K562 (cell line): ENCODE results near the gene PDCD7. TPM values are rescaled to one million over a fixed set of nuclear protein-coding genes. Genes with fewer than 3 reads are reported as not detected.

Source experiments
- ATAC-seq: fragments of 200-7000 bp; cut with Tn5 transposase; 3 replicates; pipeline ENCODE4 v1.9.1; 2020; ENCODE audit warnings: moderate library complexity
- BruUV-seq: library from RNA; stranded (reverse); fragments of 400-500 nt; replicated peaks from 2 replicates; lab custom pipeline; 2021; lab: Mats Ljungman, UMichigan
- CTCF ChIA-PET: fragments of 300-600 bp; formaldehyde crosslinking; extraction: SDS; loops from one replicate; lab custom pipeline; 2021; ENCODE audit warnings: low intra/inter-chr PET ratio; lab: Yijun Ruan, JAX
- POLR2A ChIA-PET: fragments of 300-600, 350-650 bp; sonication (Branson Sonifier 250); formaldehyde crosslinking; extraction: SDS; loops from one replicate; lab custom pipeline; 2021; ENCODE audit warnings: antibody characterized with exemption, inconsistent platforms; lab: Yijun Ruan, JAX
- DNase-seq, 4 experiments: peaks; one replicate each; pipeline versions ENCODE4 v3.0.0 to v3.0.0-alpha.2; 2011 to 2018; ENCODE audit warnings: low spot score in 3 of 4, mixed read lengths in 3 of 4; ENCODE audit errors: extremely low read depth in 1 of 4
- FAIRE-seq: peaks from 2 replicates; lab custom pipeline; 2011; peaks lifted over from hg19 to GRCh38; lab: Jason Lieb, UNC
- H2AFZ ChIP-seq: 2 replicates; pipeline ENCODE4 v1.6.0; 2011; ENCODE audit warnings: low read depth, low read length, control low read depth, inconsistent platforms
- H3K27ac ChIP-seq: fragments of 200-600 bp; 3 replicates; pipeline ENCODE4 v1.8.0; 2011; ENCODE audit warnings: low read depth, mild to moderate bottlenecking, control low read depth, inconsistent platforms, low read length, moderate library complexity, mixed read lengths; ENCODE audit errors: extremely low read depth
- H3K27me3 ChIP-seq, 2 experiments: fragments of 300-600 bp in 1 of 2; 2 replicates in 1 of 2; 3 replicates in 1 of 2; pipeline versions ENCODE4 v1.6.0 to v1.8.0; 2011; ENCODE audit warnings: inconsistent platforms in 2 of 2, low read length in 2 of 2, mild to moderate bottlenecking in 1 of 2, mixed read lengths in 1 of 2, moderate library complexity in 1 of 2; ENCODE audit not compliant: control insufficient read depth in 2 of 2, insufficient read depth in 2 of 2
- H3K36me3 ChIP-seq: fragments of 300-600 bp; 3 replicates; pipeline ENCODE4 v1.8.0; 2011; ENCODE audit warnings: mild to moderate bottlenecking, low read length, inconsistent platforms; ENCODE audit not compliant: control insufficient read depth, insufficient read depth
- H3K4me1 ChIP-seq, 2 experiments: fragments of 200-600 bp in 1 of 2; replicated peaks in 1 of 2; 2 replicates in 1 of 2; 3 replicates in 1 of 2; pipeline versions ENCODE4 v1.5.1 to v1.8.0; 2011; ENCODE audit warnings: inconsistent platforms in 2 of 2, low read length in 2 of 2, mild to moderate bottlenecking in 1 of 2, mixed read lengths in 1 of 2, moderate library complexity in 1 of 2; ENCODE audit not compliant: control insufficient read depth in 2 of 2, insufficient read depth in 2 of 2
- H3K4me2 ChIP-seq: 2 replicates; pipeline ENCODE4 v1.6.1; 2011; ENCODE audit warnings: low read length, control low read depth, inconsistent platforms, mixed read lengths; ENCODE audit not compliant: insufficient read depth
- H3K4me3 ChIP-seq: fragments of 200-600 bp; sonication (generic), shearing (Covaris generic); 2 replicates; pipeline ENCODE4 v1.5.1; 2016; ENCODE audit warnings: control low read depth, inconsistent platforms
- H3K79me2 ChIP-seq: fragments of 200-600 bp; 3 replicates; pipeline ENCODE4 v1.8.0; 2011; ENCODE audit warnings: low read length, inconsistent platforms; ENCODE audit not compliant: control insufficient read depth, insufficient read depth
- H3K9ac ChIP-seq, 2 experiments: 2 replicates each; pipeline versions ENCODE4 v1.6.0 to v1.6.1; 2011; ENCODE audit warnings: low read depth in 2 of 2, low read length in 2 of 2, control low read depth in 1 of 2, inconsistent platforms in 1 of 2, mild to moderate bottlenecking in 1 of 2, mixed read lengths in 1 of 2; ENCODE audit not compliant: insufficient read depth in 1 of 2
- H3K9me1 ChIP-seq: one replicate; pipeline ENCODE4 v1.6.0; 2011; ENCODE audit warnings: inconsistent platforms, mild to moderate bottlenecking, low read length, moderate library complexity; ENCODE audit not compliant: control insufficient read depth, insufficient read depth
- H3K9me3 ChIP-seq: replicated peaks from 2 replicates; pipeline ENCODE4 v1.5.1; 2011; ENCODE audit warnings: low read depth, low read length, inconsistent platforms; ENCODE audit not compliant: control insufficient read depth, insufficient read depth
- H4K20me1 ChIP-seq: replicated peaks from 2 replicates; pipeline ENCODE4 v1.6.1; 2011; ENCODE audit warnings: low read length, inconsistent platforms, mixed read lengths; ENCODE audit not compliant: control insufficient read depth, insufficient read depth
- AFF4 ChIP-seq: sonication (generic); formaldehyde crosslinking; IDR thresholded peaks from 2 replicates; pipeline ENCODE4 v1.8.0; 2023; ENCODE audit warnings: mild to moderate bottlenecking, missing genetic modification reagents
- CBX1 ChIP-seq: sonication (generic); IDR thresholded peaks from 2 replicates; pipeline ENCODE4 v1.6.1; 2016; ENCODE audit warnings: antibody characterized with exemption, low read depth, mild to moderate bottlenecking
- ELF1 ChIP-seq: fragments of 200-800 bp; sonication (Bioruptor generic); IDR thresholded peaks from 2 replicates; pipeline ENCODE4 v1.6.1; 2016; ENCODE audit warnings: missing genetic modification characterization, missing compliant biosample characterization
- ETV6 ChIP-seq, 3 experiments: fragments of 150-350 bp in 1 of 3; sonication (generic) in 1 of 3; formaldehyde crosslinking in 1 of 3; IDR thresholded peaks; 2 replicates each; pipeline versions ENCODE4 v1.6.1 to v1.8.0; 2014 to 2022; ENCODE audit warnings: borderline replicate concordance in 2 of 3, low read depth in 2 of 3, antibody characterized with exemption in 1 of 3, low read length in 1 of 3, mild to moderate bottlenecking in 1 of 3, missing genetic modification reagents in 1 of 3
- KAT7 ChIP-seq: sonication (generic); formaldehyde crosslinking; IDR thresholded peaks from 2 replicates; pipeline ENCODE4 v1.8.0; 2022; ENCODE audit warnings: missing genetic modification reagents, mild to moderate bottlenecking, borderline replicate concordance
- RB1 ChIP-seq: fragments of 450-650 bp; IDR thresholded peaks from 2 replicates; pipeline ENCODE4 v1.6.1; 2017; ENCODE audit warnings: low read depth, mild to moderate bottlenecking
- SNIP1 ChIP-seq: fragments of 450-650 bp; IDR thresholded peaks from 2 replicates; pipeline ENCODE4 v1.7.1; 2017; ENCODE audit warnings: low read depth, mild to moderate bottlenecking
- SRSF7 ChIP-seq: fragments of 200-400 bp; formaldehyde crosslinking; optimal IDR thresholded peaks from 2 replicates; pipeline ENCODE3; 2017; ENCODE audit warnings: mild to moderate bottlenecking, low read depth, low read length
- THAP12 ChIP-seq: fragments of 250-450 bp; sonication (Bioruptor Pico); IDR thresholded peaks from 2 replicates; pipeline ENCODE4 v1.9.0; 2021; ENCODE audit warnings: mild to moderate bottlenecking, inconsistent platforms
- ZNF175 ChIP-seq: fragments of 200-800 bp; sonication (Bioruptor generic); IDR thresholded peaks from 2 replicates; pipeline ENCODE4 v1.6.1; 2016; ENCODE audit warnings: low read depth, mild to moderate bottlenecking, missing genetic modification characterization, missing compliant biosample characterization
- ZNF668 ChIP-seq: fragments of 250-450 bp; sonication (Bioruptor Pico); IDR thresholded peaks from 2 replicates; pipeline ENCODE4 v1.8.0; 2022; ENCODE audit warnings: mild to moderate bottlenecking, inconsistent platforms
- WGBS: fragments of 100-300 bp; shearing (Covaris generic); methylation state at CpG from one replicate; pipeline ENCODE4 v1.1.6; 2016; ENCODE audit warnings: low coverage, mixed read lengths; ENCODE audit not compliant: insufficient coverage; ENCODE audit errors: missing lambda C conversion rate; 5-methylcytosine and 5-hydroxymethylcytosine counted together
- in situ Hi-C: fragments of 300-500 bp; cut with MboI; formaldehyde crosslinking; loops from 4 replicates; pipeline ENCODE4 v1.15.0; 2018; ENCODE audit warnings: inconsistent platforms, mixed read lengths
- intact Hi-C: fragments of 100-400 bp; cut with micrococcal nuclease; formaldehyde crosslinking; loops from 2 replicates; pipeline ENCODE4 v1.14.2; 2022
- polyA plus RNA-seq, 8 experiments: library from polyadenylated mRNA; depleted of rRNA in 4 of 8; stranded (reverse) in 5 of 8; unstranded in 3 of 8; fragments of >200 nt; fragmentation: Nextera tagmentation in 2 of 8; fragmentation: Illumina TruSeq in 1 of 8; extraction: Ambion mirVana in 2 of 8; extraction: Trizol in 1 of 8; gene quantifications; 2 replicates each; pipeline versions ENCODE4 v1.2.1 to v1.2.3, GENCODE V29; 2011 to 2014; ENCODE audit warnings: inconsistent platforms in 1 of 8, missing spikeins in 1 of 8
- total RNA-seq, 7 experiments: library from RNA; depleted of rRNA in 6 of 7; stranded (reverse); fragments of >200 nt in 6 of 7; fragmentation: Illumina TruSeq in 2 of 7; extraction: Trizol in 2 of 7; gene quantifications; 2 replicates each; pipeline versions ENCODE4 v1.2.1 to v1.2.3, GENCODE V29; 2011 to 2021; ENCODE audit warnings: low replicate concordance in 1 of 7

The PDCD7 gene
- total and polyA plus RNA-seq, 9 of the 15 experiments (the other 6 are each of a cell fraction or from before 2014, with no cell fraction given) = 11.8 to 30.2 (median 18.8) TPM

- intact Hi-C loops = loop anchor here (5.0 kb wide), 1 partner anchor 55 kb away; no protein-coding TSS in a partner anchor
- H3K4me1 ChIP-seq = peaks cover 0 to 4% of the 10 kb centered on the region in 2 experiments; a peak in 1 of 5 replicates
- 3% methylated on average over 3 of the region's 3 CpGs for WGBS
- no peak overlapping the region for H3K4me3 ChIP-seq
- H3K9me3 ChIP-seq = no peaks in the 10 kb centered on the region
- ATAC-seq = no peak
- H3K36me3 ChIP-seq = no peaks in the 10 kb centered on the region
- no peak for DNase-seq
- no peak overlapping the region for H3K27ac ChIP-seq
- H3K27me3 ChIP-seq = peaks cover 24 to 40% of the 10 kb centered on the region in 2 experiments
- H3K9ac ChIP-seq = no peak overlapping the region
- no peak for FAIRE-seq
- BruUV-seq = no TSS peak
- TF ChIP-seq THAP12 (CRISPR knock-in tag) (no peak), RB1 (no peak), KAT7 (no peak), SNIP1 (no peak), ETV6 (IDR thresholded peaks at IDR 0.05; ENCODE audit: borderline replicate concordance in 1 of 2, low read depth in 2 of 2, low read length in 1 of 2) (no peak), ETV6 (CRISPR knock-in tag; IDR thresholded peaks at IDR 0.05; ENCODE audit: borderline replicate concordance) (no peak), SRSF7 (no peak), CBX1 (no peak), ZNF668 (CRISPR knock-in tag) (no peak), ZNF175 (CRISPR knock-in tag) (no peak), AFF4 (CRISPR knock-in tag) (no peak), ELF1 (tag) (no peak)
- TF ChIP-seq, all 486 proteins: peak for 0
- POLR2A ChIA-PET = interaction anchor here (0.7 kb wide), 1 partner anchor 217 kb away, joined by 3 read pairs; the partner anchor contains the start of gene RNU5B-1
- in situ Hi-C loops = no loop called here
- Histone ChIP-seq H2AFZ (no peak overlapping the region), H3K79me2 (no peaks in the 10 kb centered on the region), H3K4me2 (no peak overlapping the region), H4K20me1 (peaks cover 8% of the 10 kb centered on the region), H3K9me1 (no peaks in the 10 kb centered on the region)
- CTCF ChIA-PET = interaction anchor here (3.3 kb wide), 1 partner anchor 54 kb away, joined by 17 read pairs; no protein-coding TSS in a partner anchor
Observed at GRCh38 chr15:65087411-65087810, 46.2 kb downstream of the PDCD7 start.
